ENCODE results near the gene C2CD3. TPM values are rescaled to one million over a fixed set of nuclear protein-coding genes. Genes with fewer than 3 reads are reported as not detected.

C2CD3 gene
- total RNA-seq, 2 experiments from 2014 or later, result 23.9 to 28.0 TPM

DNA sequence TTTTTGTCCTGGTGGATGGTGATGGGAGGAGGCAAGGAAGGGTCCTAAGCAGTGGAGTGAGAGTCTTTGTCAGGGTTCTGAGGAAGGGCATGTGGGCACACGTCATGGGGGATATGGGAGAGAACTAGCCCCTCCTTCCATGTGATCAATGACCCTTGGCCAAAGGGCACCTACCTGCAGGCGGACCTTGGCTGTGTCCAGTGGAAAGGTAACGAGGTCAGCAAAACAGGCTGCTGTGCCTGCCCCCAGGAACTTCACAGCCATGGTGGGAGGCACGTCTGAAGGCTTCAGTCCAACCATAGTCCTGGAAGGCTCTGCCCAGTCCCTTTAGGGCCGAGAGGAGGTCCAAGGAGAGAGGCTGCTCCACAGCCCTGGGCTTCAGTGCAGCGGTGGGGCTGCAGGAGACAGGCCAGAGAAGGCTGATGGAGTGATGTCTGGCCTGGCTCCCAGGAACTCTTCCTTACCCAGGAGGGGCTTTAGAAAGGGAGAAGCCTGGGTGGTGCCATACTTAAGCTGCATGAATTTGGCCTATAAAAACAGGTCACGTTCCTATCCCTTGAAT is 164.0 kb downstream of the C2CD3 start:
- DNase-seq (no peak), ATAC-seq (no peak)
- CTCF ChIA-PET, result no interaction called here
- POLR2A ChIA-PET, result interaction anchor here (0.7 kb wide), 1 partner anchor 1394 kb away, joined by 4 read pairs; no protein-coding TSS in a partner anchor
- Mint-ChIP-seq H3K27me3 (no peaks in the 10 kb centered on the region), H3K36me3 (ENCODE audit: low read depth) (peaks cover 17% of the 10 kb centered on the region), H3K4me1 (peaks cover 68% of the 10 kb centered on the region), H3K4me3 (no peak overlapping the region), H3K9me3 (ENCODE audit: low read depth) (no peaks in the 10 kb centered on the region), H3K27ac (peak overlapping the region; percentile 71)
- intact Hi-C loops (cut with DNase I, micrococcal nuclease), result no loop called here

DNA sequence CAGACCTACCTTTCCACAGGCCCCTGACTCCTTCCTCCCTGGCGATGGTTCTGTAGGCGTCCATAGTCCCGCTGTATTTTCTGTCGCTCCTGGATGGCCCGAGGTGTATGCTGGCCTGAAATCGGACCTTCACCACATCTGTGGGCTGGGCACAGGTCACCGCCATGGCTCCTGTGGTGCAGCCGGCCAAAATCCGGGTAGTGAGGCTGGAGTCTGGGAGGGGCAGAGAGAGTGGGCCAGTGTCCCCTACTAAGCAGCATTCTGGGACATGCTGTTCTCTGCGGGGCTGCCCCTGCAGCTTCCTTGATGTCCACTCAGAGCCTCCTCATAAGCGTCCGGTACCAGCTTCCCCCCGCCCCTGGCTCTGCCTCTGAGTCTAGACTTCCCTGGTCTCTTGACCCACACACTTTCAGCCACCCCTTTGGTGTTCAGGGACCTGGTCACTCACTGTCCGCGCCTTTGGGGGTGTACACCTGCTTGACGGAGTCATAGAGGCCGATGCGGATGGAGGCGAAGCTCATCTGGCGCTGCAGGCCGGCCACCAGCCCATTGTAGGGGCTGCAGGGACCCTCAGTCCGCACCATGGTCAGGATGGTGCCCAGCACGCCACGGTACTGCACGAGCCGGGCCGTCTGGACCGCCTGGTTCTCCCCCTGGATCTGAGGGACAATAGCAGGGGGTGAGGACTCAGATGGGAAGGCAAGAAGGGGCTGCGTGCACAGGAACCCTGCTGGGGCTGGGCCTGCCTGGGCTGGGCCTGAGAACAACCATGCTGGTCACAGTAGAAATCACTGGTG is 164.9 kb downstream of the C2CD3 start:
- Mint-ChIP-seq H3K27me3 (no peaks in the 10 kb centered on the region), H3K4me3 (no peak overlapping the region), H3K36me3 (ENCODE audit: low read depth) (peaks cover 20% of the 10 kb centered on the region), H3K4me1 (peaks cover 61% of the 10 kb centered on the region), H3K9me3 (ENCODE audit: low read depth) (no peaks in the 10 kb centered on the region), H3K27ac (peak overlapping the region; percentile 90)
- DNase-seq (no peak), ATAC-seq (no peak)
- intact Hi-C loops (cut with DNase I, micrococcal nuclease), result no loop called here
- ChIA-PET CTCF (interaction anchor here (1.3 to 2.0 kb wide), 5 partner anchors 8 to 42 kb away, joined by 3 to 7 read pairs (median 6); no protein-coding TSS in a partner anchor), POLR2A (interaction anchor here (1.0 to 1.5 kb wide), 2 partner anchors 24 to 25 kb away, joined by 6 to 14 read pairs; partner anchors contain the start of gene UCP2)

DNA sequence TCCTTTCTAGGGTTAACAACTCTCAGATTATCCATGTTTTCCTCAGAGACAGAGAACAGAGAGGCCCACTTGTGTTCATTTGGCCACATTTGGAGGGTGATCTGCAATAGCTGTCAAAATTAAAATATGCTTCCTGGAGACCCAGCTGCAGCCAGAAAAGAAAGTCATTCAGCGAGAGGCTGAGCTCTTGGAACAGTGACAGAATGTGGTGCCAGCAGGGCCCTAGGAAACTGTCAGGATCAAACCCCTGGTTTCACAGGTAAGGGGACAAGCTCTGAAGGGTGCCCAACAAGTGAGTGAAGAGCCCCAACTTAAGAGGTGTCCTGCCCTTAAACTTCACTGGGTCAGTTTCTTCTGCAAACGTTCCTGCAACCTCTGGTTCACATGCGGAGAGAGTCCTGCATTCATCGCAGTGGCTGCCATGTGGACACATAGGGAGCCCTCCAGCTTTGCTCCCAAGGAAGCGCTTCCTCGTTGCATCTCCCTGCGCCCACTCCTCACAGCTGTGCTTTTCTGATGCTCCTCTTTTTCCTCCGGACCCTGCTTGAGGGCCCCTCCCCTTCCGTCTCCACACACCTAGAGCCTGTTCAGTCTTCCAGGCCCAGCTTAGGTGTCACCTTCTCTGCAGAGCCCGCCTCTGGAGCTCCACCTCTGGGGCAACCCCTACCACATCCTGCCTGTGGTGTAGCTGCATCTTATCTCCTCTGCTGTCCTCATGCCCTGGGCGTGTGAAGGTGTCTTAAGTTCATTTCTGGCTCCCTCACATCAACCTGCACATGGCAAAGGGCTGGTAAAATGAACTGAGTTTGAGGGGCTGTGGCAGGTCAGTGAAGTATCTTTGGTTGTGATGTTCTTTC is 165.8 kb downstream of the C2CD3 start:
- Mint-ChIP-seq H3K4me1 (peaks cover 60% of the 10 kb centered on the region), H3K4me3 (no peak overlapping the region), H3K36me3 (ENCODE audit: low read depth) (peaks cover 14% of the 10 kb centered on the region), H3K9me3 (ENCODE audit: low read depth) (no peaks in the 10 kb centered on the region), H3K27ac (peak overlapping the region; percentile 90), H3K27me3 (no peaks in the 10 kb centered on the region)
- CTCF ChIA-PET, result interaction anchor here (0.7 to 2.0 kb wide), 9 partner anchors 9 to 41 kb away, joined by 3 to 7 read pairs (median 5); no protein-coding TSS in a partner anchor
- peak; percentile 90 for DNase-seq
- POLR2A ChIA-PET, result interaction anchor here (0.6 to 1.5 kb wide), 6 partner anchors 9 to 29 kb away, joined by 3 to 14 read pairs (median 7); partner anchors contain the start of gene UCP2
- intact Hi-C loops (cut with DNase I, micrococcal nuclease), result no loop called here
- peak; percentile 99 for ATAC-seq

DNA sequence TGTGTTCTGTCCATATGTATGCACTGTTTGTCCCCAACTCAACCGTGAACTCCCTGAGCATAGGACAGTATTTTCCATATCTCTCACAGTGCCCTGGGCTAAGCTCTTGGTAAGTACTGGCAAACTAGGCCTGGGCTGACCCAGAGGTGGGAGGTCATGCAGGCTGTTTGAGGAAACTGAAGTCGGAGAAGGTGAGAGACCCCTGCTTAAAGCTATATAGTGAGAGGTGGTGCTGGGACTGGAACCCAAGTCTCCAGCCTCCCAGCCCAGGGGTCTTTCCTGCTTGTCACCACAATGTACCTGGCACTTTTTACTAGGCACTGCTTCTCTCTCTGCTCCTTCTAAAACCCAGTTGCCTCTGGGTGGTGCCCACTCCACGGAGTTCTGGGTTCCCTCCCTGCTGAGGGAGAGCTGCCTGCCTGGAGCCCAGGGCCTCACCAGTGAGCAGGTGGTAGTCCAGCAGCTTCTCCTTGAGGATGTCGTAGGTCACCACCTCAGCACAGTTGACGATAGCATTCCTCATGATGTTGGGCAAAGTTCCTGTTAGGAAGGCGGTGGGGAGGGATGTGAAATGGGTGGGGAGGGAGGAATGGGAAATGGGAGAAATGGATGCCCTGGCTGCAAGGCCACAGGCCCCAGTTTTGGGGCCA is 166.6 kb downstream of the C2CD3 start:
- Mint-ChIP-seq H3K36me3 (ENCODE audit: low read depth) (peaks cover 14% of the 10 kb centered on the region), H3K9me3 (ENCODE audit: low read depth) (no peaks in the 10 kb centered on the region), H3K27me3 (no peaks in the 10 kb centered on the region), H3K4me1 (peaks cover 61% of the 10 kb centered on the region), H3K4me3 (no peak overlapping the region), H3K27ac (peak overlapping the region; percentile 90)
- intact Hi-C loops (cut with DNase I, micrococcal nuclease), result no loop called here
- ATAC-seq (no peak), DNase-seq (no peak)
- POLR2A ChIA-PET, result interaction anchor here (0.7 to 1.5 kb wide), 4 partner anchors 9 to 29 kb away, joined by 3 to 8 read pairs (median 4); no protein-coding TSS in a partner anchor
- CTCF ChIA-PET, result interaction anchor here (0.7 to 2.0 kb wide), 9 partner anchors 9 to 40 kb away, joined by 3 to 7 read pairs (median 5); no protein-coding TSS in a partner anchor

DNA sequence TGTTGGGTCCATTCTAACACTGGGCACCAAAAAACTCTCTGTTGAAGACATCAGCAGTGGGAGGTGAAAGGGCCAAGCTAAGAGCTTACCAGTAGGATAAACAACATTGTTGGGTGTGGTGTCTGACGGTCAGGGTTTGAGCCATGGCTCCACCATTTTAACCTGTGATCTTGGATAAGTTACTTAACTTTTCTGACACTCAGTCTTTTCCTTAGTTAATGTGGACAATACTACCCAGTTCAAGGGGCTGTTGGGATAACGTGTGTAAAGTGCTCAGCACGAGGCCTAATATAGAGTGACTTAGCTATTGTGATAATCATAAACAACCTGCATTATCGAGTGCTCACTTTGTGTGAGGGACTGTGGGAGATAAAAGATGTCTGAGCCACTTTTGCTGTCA is 168.0 kb downstream of the C2CD3 start:
- ATAC-seq (no peak), DNase-seq (no peak)
- Mint-ChIP-seq H3K4me1 (peaks cover 55% of the 10 kb centered on the region), H3K36me3 (ENCODE audit: low read depth) (peaks cover 14% of the 10 kb centered on the region), H3K27me3 (no peaks in the 10 kb centered on the region), H3K27ac (no peak overlapping the region), H3K9me3 (ENCODE audit: low read depth) (no peaks in the 10 kb centered on the region), H3K4me3 (no peak overlapping the region)
- ChIA-PET CTCF (no interaction called here), POLR2A (no interaction called here)
- intact Hi-C loops (cut with DNase I, micrococcal nuclease), result no loop called here

DNA sequence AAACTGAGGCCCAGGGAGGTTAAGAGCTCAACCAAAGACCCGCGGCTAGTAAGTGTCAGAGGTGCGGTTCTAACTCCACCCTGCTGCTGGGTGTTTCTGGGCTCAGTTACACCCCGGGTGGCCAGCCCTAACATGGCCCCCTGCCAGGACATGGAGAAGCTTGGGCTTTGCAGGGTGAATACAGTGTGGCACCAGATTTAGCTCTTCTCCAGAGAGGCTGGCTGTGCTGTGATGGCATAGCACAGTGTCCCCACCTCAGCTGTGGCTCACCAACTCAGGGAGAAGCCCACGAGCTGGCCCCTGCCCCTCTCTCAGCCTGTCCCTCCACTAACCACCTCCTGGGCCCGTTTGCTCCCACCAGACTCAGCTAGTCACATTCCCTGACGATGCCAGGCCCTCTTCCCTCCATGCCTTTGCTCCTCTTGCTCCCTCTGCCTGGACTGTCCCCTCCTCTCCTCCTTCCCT is 168.9 kb downstream of the C2CD3 start:
- intact Hi-C loops (cut with DNase I, micrococcal nuclease), result no loop called here
- POLR2A ChIA-PET, result interaction anchor here (0.6 kb wide), 1 partner anchor 31 kb away, joined by 3 read pairs; no protein-coding TSS in a partner anchor
- peak overlapping the region; percentile 9 for H3K27ac Mint-ChIP-seq

DNA sequence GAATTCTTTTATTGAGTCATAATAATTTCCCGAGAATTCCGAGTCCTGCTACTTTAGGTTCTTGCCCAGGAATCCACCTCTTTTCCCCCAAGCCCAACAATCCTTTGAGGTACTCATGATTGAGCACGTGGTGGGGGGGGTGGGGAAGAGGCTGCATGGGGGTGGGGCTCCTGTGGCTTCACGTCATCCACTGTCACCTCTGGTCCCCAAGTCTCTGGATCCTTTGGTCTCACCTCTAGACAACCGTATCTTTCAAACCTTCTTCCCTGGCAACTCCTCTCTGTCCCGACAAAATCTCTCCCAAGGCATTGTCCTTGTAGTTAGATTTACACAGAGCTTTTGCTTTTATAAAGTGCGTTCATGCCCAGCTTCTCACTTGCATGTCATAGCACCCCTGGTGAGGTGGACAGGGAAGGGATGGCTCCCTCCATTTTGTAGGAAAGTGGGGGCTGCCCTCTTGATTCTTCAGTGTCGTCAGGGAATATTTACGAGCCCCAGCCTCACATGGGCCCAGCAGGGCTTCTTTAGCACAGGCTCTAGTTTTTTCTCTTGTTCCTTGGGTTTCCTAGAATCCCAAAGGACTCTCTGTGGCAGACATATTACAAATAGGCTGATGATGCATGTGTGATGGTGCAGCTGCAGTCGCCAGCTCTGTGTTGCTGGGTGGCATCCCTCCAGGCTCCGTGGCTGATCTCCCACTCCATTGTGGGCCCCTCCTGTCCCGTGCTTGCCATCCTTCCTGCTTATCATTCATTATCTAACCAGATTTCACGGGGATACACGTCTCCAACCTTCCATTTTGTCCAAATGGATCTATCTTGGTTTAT is 170.3 kb downstream of the C2CD3 start:
- no peaks in the 10 kb centered on the region for H3K27me3 Mint-ChIP-seq
- peaks cover 64% of the 10 kb centered on the region for H3K4me1 Mint-ChIP-seq
- ChIA-PET POLR2A (interaction anchor here (1.0 to 1.5 kb wide), 2 partner anchors 11 to 20 kb away, joined by 3 to 7 read pairs; no protein-coding TSS in a partner anchor), CTCF (no interaction called here)
- peaks cover 14% of the 10 kb centered on the region for H3K36me3 Mint-ChIP-seq (ENCODE audit: low read depth)
- ATAC-seq (no peak), DNase-seq (no peak)
- H3K9me3 Mint-ChIP-seq (ENCODE audit: low read depth), result no peaks in the 10 kb centered on the region
- no peak overlapping the region for H3K27ac Mint-ChIP-seq
- no peak overlapping the region for H3K4me3 Mint-ChIP-seq
- intact Hi-C loops (cut with DNase I, micrococcal nuclease), result no loop called here

More for the DNA sequence above, 168.9 kb downstream of the C2CD3 start:
- ATAC-seq (no peak), DNase-seq (no peak)
- Mint-ChIP-seq H3K4me3 (no peak overlapping the region), H3K36me3 (ENCODE audit: low read depth) (peaks cover 14% of the 10 kb centered on the region), H3K4me1 (peaks cover 62% of the 10 kb centered on the region), H3K9me3 (ENCODE audit: low read depth) (no peaks in the 10 kb centered on the region), H3K27me3 (no peaks in the 10 kb centered on the region)
- CTCF ChIA-PET, result no interaction called here

DNA sequence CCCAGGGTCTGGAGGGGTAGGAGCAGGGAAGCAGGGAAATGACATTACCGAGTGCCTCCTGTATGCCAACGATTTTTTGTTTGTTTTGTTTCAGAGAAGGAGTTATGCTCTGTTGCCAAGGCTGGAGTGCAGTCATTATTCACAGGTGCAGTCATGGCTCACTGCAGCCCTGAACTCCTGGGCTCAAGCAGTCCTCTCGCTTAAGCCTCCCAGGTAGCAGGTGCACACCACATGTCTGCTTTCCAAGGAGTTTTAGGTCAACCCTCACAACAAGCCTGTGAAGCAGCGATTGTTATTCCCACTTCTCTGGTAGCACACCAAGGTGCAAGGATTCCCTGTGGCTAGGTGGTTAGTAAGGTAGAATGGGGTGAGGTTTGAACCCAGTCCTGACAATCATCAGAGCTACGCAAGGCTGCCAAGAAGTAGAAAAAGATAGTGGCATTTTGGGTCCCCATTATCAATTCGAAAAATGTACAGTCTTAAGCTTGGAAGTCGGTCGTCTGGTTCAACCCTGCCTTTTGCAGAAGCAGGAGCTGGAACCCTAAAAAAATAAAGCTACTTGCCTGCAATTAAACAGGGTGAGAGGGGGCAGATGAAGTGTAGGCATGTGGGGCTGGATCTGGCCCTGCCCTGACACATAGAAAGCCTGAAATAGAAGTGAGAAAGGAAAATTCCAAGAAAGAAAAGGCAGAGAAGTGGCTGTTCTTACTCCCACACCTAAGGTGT is 171.1 kb downstream of the C2CD3 start:
- Mint-ChIP-seq H3K36me3 (ENCODE audit: low read depth) (peaks cover 12% of the 10 kb centered on the region), H3K4me3 (no peak overlapping the region), H3K4me1 (peaks cover 64% of the 10 kb centered on the region), H3K9me3 (ENCODE audit: low read depth) (no peaks in the 10 kb centered on the region), H3K27me3 (no peaks in the 10 kb centered on the region), H3K27ac (peak overlapping the region; percentile 56)
- intact Hi-C loops (cut with DNase I, micrococcal nuclease), result no loop called here
- POLR2A ChIA-PET, result interaction anchor here (1.0 to 1.5 kb wide), 2 partner anchors 12 to 19 kb away, joined by 3 to 7 read pairs; no protein-coding TSS in a partner anchor
- CTCF ChIA-PET, result interaction anchor here (0.6 kb wide), 1 partner anchor 19 kb away, joined by 3 read pairs; no protein-coding TSS in a partner anchor
- ATAC-seq (no peak), DNase-seq (no peak)

DNA sequence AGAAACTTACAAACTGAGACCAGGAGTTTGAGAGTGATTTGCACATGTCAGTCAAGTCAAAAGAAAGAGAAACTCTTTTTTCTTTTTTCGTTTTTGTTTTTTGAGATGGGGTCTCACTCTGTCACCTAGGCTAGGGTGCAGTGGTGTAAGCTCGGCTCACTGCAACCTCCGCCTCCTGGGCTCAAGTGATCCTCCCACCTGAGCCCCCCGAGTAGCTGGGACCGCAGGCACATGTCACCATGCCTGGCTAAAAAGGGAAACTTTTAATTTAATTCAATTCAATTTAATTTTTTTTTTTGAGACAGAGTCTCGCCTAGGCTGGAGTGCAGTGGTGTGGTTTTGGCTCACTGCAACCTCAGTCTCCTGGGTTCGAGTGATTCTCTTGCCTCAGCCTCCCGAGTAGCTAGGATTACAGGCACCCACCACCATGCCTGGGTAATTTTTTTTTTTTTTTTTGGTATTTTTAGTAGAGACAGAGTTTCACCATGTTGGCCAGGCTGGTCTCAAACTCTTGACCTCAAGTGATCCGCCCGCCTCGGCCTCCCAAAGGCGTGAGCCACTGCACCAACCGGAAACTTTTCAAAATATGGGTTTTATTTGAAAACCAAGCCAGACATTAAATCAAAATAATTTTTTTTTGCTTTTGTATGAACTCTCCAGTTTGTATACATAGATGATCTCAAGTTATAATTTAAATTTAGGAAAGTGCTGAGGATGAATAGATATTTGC is 171.8 kb downstream of the C2CD3 start:
- Mint-ChIP-seq H3K4me3 (no peak overlapping the region), H3K4me1 (peaks cover 64% of the 10 kb centered on the region), H3K27me3 (no peaks in the 10 kb centered on the region), H3K36me3 (ENCODE audit: low read depth) (peaks cover 12% of the 10 kb centered on the region), H3K9me3 (ENCODE audit: low read depth) (no peaks in the 10 kb centered on the region), H3K27ac (no peak overlapping the region)
- ChIA-PET CTCF (interaction anchor here (0.6 kb wide), 2 partner anchors 20 to 184 kb away, joined by 3 read pairs; no protein-coding TSS in a partner anchor), POLR2A (no interaction called here)
- no peak for ATAC-seq
- no peak for DNase-seq
- intact Hi-C loops (cut with DNase I, micrococcal nuclease), result no loop called here

Data from activated CD4-positive, alpha-beta T cell treated with anti-CD3 and anti-CD28 coated beads for 36 hours (primary cell).